ENCODE measurements around the gene AGGF1. TPM values are rescaled to one million over a fixed set of nuclear protein-coding genes. Genes with fewer than 3 reads are reported as not detected.
"Not testable (repeated sequence)": the region's sequence is repeated elsewhere in the genome, so short reads cannot be mapped to it uniquely, and the experiment has no call there.

The AGGF1 gene, protein sequence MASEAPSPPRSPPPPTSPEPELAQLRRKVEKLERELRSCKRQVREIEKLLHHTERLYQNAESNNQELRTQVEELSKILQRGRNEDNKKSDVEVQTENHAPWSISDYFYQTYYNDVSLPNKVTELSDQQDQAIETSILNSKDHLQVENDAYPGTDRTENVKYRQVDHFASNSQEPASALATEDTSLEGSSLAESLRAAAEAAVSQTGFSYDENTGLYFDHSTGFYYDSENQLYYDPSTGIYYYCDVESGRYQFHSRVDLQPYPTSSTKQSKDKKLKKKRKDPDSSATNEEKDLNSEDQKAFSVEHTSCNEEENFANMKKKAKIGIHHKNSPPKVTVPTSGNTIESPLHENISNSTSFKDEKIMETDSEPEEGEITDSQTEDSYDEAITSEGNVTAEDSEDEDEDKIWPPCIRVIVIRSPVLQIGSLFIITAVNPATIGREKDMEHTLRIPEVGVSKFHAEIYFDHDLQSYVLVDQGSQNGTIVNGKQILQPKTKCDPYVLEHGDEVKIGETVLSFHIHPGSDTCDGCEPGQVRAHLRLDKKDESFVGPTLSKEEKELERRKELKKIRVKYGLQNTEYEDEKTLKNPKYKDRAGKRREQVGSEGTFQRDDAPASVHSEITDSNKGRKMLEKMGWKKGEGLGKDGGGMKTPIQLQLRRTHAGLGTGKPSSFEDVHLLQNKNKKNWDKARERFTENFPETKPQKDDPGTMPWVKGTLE
- 10 to 100 TPM; 11.9 to 15.5 TPM for total RNA-seq
- long read RNA-seq, full-length matches to known transcripts, result 9 of 25 reads
- long read RNA-seq, partial matches to known transcripts, result 15 of 25 reads
- long read RNA-seq, other reads (novel, unspliced or antisense), result 1 of 25 reads

DNA sequence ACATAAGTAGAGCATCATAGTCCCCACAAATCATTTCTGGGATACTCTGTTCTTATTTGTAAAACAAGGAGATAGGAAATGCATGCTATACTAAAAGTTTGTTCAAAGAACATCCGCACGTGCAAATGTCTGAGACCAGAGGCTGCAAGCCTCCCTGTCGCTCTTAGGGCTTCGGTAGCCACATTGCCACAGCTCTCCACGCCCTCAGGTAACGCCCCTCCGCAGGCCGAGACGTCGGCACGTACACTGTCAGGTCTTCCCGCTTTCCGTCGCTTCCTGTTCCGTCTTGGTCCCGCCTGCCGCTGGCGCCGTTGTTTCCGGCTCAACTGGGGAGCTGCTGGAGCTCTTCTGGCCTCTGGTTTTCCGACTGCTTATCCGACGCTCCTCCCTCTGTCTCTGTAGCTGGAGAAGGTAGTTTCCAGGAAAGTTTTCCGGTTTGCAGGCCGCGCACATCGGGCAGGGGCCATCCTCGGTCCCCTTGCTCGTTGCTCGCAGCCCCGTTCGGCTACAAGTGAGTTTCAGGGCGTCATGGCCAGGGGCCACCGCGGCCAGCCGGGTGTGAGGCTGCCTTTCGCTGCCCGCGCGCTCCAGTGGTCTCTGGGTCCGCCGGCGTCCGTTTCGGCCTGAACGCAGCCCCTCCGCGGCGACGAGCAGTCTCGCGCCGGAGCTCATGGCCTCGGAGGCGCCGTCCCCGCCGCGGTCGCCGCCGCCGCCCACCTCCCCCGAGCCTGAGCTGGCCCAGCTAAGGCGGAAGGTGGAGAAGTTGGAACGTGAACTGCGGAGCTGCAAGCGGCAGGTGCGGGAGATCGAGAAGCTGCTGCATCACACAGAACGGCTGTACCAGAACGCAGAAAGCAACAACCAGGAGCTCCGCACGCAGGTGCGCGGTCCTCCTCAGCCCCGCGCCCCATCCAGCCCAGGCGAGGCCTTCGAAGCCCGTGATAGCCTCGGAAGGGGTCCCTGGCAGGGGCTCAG is at the start of gene AGGF1:
Gene AGGF1, plus strand, starts transcription at position 308 of the 975 bp plus-strand sequence. Its CDS starts 363 bp downstream, at position 671.
- intact Hi-C loops (cut with DNase I), result no loop called here
- DNase-seq (peak; percentile 96), ATAC-seq (peak; percentile 100)

DNA sequence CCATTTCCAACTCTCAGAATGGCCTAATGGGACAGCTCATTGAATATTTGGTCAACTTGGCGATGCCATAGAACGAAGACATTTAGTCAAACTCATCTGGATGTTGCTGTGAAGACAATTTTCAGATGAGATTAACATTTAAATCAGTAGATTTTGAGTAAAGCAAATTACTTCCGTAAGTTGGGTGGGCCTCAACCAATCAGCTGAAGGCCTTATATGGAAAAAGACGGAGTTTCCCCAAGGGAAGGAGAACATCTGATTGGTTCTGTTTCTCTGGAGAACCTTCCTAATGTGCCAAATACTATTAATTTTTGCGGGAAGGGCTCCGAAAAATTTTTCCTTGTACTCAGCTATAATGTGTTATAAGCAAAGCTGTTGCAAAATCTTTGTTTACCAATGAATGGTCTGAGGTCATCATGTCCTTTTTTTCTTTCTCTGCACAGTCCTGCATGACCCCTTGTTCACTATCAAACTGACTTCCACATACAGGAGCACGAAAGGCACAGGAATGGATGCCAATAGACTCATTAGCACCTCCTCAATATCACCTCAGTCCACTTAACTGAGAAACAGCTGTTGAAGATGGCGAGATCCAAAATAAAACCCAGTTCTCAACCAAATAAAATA is 49.6 kb upstream of the AGGF1 start:
- ATAC-seq (no peak), DNase-seq (no peak)
- intact Hi-C loops (cut with DNase I), result no loop called here

DNA sequence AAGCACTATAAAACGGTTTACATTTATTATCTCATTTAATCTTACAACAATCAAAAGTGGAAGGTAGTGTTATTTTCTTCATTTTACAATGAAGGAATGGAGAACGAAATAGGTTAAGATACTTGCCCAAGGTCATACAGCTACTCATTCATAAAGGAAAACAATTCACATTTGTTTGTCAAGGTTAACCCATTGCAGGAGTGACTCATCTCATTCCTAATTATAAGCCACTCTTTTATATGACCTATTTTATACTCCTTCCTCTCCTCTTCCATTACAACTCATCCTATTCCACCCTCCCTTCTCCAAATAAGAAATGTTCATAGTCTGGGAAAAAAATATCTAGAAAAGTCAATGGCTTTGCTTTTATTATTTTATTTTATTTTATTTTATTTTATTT is 47.8 kb upstream of the AGGF1 start:
- DNase-seq, result no peak
- intact Hi-C loops (cut with DNase I), result no loop called here

DNA sequence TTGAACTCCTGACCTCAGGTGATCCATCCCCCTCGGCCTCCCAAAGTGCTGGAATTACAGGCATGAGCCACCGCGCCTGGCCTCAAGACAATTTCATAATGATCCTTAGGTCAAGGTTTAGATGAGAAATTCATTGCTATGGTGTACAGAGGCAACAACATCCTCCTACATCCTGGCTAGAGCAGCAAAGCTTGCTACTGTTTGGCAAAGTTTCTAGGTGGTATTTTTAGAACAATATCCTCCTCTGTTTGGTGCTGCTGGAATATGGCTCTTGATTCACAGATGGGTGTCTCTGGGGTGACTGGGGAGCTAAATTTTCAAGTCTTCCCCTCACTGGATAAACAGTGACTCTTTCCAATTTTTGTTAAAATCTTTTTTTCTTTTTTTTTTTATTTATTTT is 46.7 kb upstream of the AGGF1 start:
- intact Hi-C loops (cut with DNase I), result no loop called here
- no peak for ATAC-seq
- no peak for DNase-seq

More for the DNA sequence above, 47.8 kb upstream of the AGGF1 start:
- ATAC-seq, result no peak

DNA sequence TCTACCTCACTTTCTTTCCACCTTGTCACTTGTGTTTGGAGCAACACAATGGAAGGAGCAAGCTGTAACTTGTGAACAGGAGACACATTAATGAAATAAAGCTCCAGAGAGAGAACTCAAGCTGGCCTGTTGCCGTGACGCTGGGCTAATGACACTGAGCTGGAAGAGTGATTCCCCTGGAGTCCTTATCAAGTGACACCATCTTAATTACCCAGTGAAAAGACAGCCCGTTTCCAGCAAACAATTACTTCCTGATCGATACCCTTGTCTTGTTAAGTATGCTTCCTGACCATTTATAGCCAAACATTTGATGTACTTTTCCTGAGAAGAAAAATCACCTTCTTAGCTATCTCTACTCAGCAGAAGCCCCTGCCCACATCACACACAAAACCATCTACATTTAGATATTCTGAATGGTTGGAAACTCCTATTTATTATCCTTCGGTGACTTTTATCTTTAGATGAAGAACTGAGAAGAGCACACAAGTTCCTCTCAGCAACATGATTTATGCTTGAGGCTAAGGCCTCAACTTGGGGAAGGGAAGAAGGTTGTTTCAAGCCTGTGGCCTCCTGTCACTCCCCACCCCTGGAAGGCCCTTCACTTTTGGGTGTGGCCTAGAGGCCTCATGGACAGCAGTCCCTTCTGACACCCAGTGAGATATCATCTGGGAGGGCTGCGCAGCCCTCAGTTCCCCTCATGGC is 43.2 kb upstream of the AGGF1 start:
- ATAC-seq (no peak), DNase-seq (no peak)
- intact Hi-C loops (cut with DNase I), result no loop called here

DNA sequence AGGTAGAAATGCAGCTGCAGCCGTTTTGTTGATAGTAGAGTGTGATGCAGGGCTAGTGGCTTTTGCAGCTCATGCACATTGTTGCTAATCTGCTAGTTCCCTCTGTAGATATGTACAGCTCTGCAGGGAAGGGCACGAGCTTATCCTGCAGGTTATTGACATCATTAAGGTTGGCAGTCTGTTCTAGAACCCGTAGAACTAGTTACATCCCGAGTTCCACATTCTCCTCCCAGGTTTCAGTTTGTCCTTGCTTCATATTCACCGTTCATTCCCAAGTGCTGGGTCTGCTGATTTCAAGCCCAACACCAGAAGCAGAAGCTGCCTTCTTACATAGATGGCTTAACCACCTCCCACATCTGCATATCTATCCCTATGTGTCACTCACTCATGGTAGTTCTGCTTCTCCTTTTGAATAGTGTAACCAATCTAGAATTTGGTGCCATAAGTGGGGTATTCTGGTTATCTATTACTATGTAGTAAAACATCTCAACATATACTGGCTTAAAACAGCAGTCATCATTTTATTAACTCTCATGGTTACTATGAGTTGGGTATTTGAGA is 39.2 kb upstream of the AGGF1 start:
- intact Hi-C loops (cut with DNase I), result no loop called here
- DNase-seq (no peak), ATAC-seq (no peak)

DNA sequence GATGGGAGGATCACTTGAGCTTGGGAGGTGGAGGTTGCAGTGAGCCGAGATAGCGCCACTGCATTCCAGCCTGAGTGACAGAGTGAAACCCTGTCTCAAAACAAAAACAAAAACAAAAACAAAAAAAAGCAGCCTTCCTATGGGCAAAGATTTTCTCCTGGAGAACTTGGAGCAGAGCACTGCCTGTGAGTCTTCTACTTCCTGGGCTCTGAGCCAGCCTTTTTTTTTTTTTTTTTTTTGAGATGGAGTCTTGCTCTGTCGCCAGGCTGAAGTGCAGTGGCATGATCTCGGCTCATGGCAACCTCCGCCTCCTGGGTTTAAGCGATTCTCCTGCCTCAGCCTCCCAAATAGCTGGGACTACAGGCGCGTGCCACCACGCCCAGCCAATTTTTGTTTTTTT is 36.8 kb upstream of the AGGF1 start:
- DNase-seq; ATAC-seq; intact Hi-C loops (cut with DNase I): not testable (repeated sequence)

DNA sequence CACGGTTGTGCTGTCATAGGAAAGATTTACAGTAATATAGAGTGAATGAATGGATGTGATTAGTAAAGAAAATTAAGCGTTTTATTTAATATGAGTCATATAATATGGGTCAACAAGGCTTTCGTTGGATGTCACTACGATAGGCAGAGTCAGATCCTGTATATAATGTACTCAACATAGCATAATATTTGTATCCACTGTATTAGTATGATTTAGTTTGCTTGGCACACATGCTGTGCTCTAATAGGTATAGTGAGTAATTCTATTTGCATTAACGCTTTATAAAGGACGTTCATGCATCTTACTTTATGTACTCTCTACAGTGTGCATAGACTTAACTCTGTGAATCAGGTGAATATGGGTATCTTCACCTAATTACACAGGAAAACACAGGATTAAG is 35.9 kb upstream of the AGGF1 start:
- ATAC-seq, result no peak
- intact Hi-C loops (cut with DNase I), result no loop called here
- DNase-seq, result no peak

DNA sequence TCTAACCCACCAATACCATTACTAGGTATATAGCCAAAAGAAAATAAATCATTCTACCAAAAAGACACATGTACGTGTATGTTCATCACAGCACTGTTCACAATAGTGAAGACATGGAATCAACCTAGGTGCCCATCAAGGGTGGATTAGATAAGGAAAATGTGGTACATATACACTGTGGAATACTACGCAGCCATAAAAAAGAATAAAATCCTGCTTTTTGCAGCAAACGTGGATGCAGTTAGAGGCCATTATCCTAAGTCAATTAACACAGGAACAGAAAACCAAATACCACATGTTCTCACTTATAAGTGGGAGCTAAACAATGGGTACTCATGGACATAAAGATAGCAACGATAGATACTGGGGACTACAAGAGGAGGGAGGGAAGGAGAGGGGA is 32.0 kb upstream of the AGGF1 start:
- DNase-seq; intact Hi-C loops (cut with DNase I); ATAC-seq: not testable (repeated sequence)

DNA sequence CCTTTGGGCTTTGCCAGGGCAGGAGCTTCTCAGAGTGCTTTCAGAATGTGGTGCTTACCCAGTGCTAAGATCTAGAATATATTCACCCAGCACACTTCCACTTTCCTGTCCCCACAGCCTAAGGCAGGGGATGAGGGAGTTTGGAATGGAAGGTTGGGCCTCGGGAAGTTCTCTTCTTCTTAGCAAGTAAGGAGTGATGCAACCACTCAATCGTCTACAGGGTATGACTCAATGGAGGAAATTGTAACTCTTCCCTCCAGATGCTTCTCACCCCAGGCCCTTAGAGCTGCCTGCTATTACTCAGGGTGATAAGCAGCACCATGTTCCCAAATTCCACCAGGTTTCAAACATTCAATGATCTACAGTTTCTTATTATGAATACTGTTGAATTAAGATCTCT is 30.8 kb upstream of the AGGF1 start:
- intact Hi-C loops (cut with DNase I), result no loop called here
- DNase-seq, result no peak
- ATAC-seq, result peak in 1 of 2 donors; percentile 56

DNA sequence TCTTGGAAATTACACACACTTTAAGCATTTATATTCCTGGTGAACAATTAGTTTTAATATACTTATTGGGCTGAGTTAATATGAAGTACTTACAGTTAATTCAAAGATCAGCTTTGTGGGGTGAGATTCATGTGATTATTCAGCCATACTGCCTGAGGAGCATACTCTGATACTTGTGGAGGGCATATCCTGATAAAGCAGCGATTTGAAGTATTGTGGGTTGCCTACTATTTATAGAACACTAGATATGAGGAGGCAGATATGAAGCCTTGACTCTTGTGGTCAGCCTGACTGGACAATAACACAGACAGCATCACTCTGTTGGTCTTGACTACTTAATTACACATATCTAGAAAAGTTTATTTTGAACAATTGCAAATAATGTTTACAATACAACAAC is 27.0 kb upstream of the AGGF1 start:
- intact Hi-C loops (cut with DNase I), result no loop called here
- ATAC-seq, result no peak
- DNase-seq, result no peak

DNA sequence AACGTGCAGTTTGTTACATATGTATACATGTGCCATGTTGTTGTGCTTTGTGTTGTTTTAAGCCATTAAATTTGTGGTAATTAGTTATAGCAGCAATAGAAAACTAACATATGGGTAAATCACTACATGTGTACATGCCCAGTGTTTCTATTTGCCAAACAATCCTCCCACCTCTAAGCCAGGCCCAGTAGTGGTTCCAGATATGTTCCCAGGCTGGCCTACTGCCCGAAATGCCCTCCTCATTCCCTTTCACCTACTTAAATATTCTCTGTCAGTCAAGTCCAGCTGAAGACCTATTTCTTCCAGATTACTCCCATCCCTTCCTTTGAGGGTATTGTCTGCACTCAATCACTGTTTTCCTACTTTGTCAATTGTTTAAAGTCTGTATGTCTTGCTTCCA is 24.1 kb upstream of the AGGF1 start:
- ATAC-seq (no peak), DNase-seq (no peak)
- intact Hi-C loops (cut with DNase I), result no loop called here

DNA sequence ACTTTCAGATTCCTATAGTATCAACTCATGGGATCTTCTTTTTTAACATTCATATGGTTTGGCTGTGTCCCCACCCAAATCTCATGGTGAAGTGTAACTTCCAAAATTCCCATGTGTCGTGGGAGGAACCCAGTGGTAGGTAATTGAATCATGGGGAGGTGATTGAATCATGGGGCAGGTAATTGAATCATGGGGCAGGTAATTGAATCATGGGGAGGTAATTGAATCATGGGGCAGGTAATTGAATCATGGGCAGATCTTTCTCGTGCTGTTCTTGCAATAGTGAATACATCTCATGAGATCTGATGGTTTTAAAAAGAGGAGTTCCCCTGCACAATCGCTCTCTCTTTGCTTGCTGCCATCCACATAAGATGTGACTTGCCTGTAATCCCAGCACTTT is 21.8 kb upstream of the AGGF1 start:
- intact Hi-C loops (cut with DNase I), result no loop called here
- no peak for DNase-seq
- ATAC-seq, result no peak

DNA sequence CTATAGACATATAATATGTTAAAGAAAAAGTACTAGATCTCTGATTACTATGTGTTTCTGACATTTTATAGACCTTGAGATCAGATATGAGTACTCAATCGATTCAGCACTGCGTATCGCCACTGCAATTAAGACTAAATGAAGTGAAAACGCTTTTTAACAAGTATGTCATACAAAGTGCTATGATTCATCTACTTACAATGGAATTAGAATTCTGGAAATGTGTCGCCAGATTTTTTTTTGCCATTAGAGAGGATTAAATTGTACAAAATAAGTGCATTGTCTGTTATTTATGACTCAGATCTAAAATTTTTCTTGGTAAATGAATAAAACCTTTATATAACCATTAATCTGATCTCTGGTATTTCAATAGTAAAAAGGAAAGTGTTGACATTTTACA is 20.0 kb upstream of the AGGF1 start:
- intact Hi-C loops (cut with DNase I), result loop anchor here in 1 of 2 donors (5.0 kb wide), 1 partner anchor 143 kb away; no protein-coding TSS in a partner anchor
- DNase-seq (no peak), ATAC-seq (no peak)

DNA sequence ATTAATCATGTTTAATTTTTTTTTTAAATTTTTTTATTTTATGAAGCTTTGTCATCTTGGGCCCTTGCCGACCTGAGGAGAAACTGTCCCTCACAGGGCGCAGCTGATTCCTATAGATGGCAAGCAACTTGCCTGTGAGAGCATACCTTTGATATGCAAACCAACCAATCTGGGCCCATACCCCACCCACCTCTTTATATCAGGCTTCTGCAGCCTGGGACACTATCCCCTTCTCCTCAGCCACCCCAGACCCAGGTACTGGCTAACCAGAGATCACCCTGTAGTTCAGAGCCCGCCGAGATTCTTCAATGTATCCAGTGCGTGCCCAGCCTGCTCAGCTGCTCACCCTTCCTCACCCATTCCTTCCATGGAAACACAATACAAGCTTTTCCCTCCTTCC is 18.7 kb upstream of the AGGF1 start:
- intact Hi-C loops (cut with DNase I), result loop anchor here in 1 of 2 donors (5.0 kb wide), 1 partner anchor 144 kb away; no protein-coding TSS in a partner anchor
- no peak for DNase-seq

DNA sequence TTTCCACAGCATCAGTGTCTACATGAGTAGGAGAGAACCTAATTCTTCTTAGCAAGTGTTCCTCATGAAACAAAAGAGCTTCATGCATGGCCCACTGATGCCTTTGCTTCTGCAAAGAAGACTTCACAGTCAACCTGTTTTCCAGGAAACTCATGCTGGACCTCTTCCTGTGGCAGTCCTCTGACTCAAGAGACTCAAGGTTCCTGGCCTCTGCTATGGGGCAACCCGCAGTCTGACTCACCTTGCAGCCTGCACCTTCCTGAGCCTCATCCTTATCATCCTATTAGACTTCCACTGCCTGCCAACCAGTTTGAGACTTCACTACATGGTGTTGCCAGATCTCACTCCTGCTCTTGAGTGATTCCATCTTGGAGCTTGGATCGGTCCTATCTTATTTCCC is 17.6 kb upstream of the AGGF1 start:
- DNase-seq (no peak), ATAC-seq (no peak)
- intact Hi-C loops (cut with DNase I), result loop anchor here in 1 of 2 donors (5.0 kb wide), 1 partner anchor 145 kb away; no protein-coding TSS in a partner anchor

More for the DNA sequence above, 18.7 kb upstream of the AGGF1 start:
- no peak for ATAC-seq

DNA sequence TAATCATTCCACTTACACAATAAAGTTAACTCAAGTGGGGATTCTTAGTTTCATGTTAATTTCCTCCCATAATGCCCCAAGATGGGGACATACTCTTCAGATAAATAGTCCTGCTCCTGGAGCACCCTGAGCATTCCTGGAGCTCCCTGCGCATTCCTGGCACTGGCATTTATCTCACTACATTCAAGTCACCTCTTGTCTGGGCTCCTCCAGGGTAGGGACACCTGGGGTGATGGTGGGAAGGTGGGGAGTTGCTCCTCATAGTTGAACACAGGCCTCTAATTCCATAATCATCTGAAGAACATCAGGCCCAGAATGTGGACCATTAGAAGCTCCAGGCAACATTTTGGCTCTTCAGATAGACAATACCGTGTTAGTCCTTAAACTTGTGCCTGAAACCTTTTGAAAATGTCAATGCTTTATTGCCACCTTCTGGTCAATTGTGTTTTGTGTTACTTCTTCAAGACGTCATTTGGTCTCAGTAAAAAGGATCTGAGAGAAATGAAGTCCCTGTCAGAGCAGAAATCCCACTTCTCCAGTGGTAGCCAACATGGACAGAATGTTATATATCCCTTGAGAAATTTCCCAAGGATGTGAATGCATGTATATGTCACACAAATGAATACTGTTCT is 14.2 kb upstream of the AGGF1 start:
- ATAC-seq (peak in 1 of 2 donors; percentile 38), DNase-seq (no peak)
- intact Hi-C loops (cut with DNase I), result loop anchor here in 1 of 2 donors (1.0 kb wide), 1 partner anchor 147 kb away; no protein-coding TSS in a partner anchor

Measured in left cardiac atrium (tissue), 4 donors.